KMS-11 (cell line): ENCODE results near the gene PLCE1.

ENCODE experiments used
- H2AFZ ChIP-seq: fragments of 200-600 bp; sonication (generic); 2 replicates; pipeline ENCODE4 v1.6.1; 2016; ENCODE audit warnings: antibody characterized with exemption, mixed run types, low read depth
- H3K27ac ChIP-seq: fragments of 200-600 bp; sonication (generic); 2 replicates; pipeline ENCODE4 v1.6.1; 2016; ENCODE audit warnings: mild to moderate bottlenecking, mixed run types
- H3K27me3 ChIP-seq: fragments of 200-600 bp; sonication (generic); 2 replicates; pipeline ENCODE4 v1.6.1; 2017; ENCODE audit warnings: mild to moderate bottlenecking, low read depth, mixed run types, moderate library complexity; ENCODE audit not compliant: insufficient read depth
- H3K36me3 ChIP-seq: fragments of 200-600 bp; sonication (generic); 2 replicates; pipeline ENCODE4 v1.6.1; 2017; ENCODE audit warnings: mild to moderate bottlenecking, mixed run types; ENCODE audit not compliant: insufficient read depth
- H3K4me1 ChIP-seq: fragments of 200-600 bp; sonication (generic); 2 replicates; pipeline ENCODE4 v1.6.1; 2016; ENCODE audit warnings: mild to moderate bottlenecking, low read depth, mixed run types; ENCODE audit not compliant: poor library complexity, severe bottlenecking
- H3K4me2 ChIP-seq: fragments of 200-600 bp; sonication (generic); 2 replicates; pipeline ENCODE4 v1.7.0; 2016; ENCODE audit warnings: mild to moderate bottlenecking, mixed run types
- H3K4me3 ChIP-seq: fragments of 200-600 bp; sonication (generic); IDR thresholded peaks from 2 replicates; pipeline ENCODE4 v1.6.1; 2017; ENCODE audit warnings: low read depth, low read length, mixed read lengths; ENCODE audit not compliant: insufficient read depth
- H3K79me2 ChIP-seq: fragments of 200-600 bp; sonication (generic); 2 replicates; pipeline ENCODE4 v1.6.1; 2016; ENCODE audit warnings: low read depth, mixed run types; ENCODE audit not compliant: insufficient read depth
- H3K9ac ChIP-seq: fragments of 200-600 bp; sonication (generic); 2 replicates; pipeline ENCODE4 v1.6.1; 2016; ENCODE audit warnings: mild to moderate bottlenecking, mixed run types
- H4K20me1 ChIP-seq: fragments of 200-600 bp; sonication (generic); 2 replicates; pipeline ENCODE4 v1.6.1; 2016; ENCODE audit warnings: mild to moderate bottlenecking, mixed run types; ENCODE audit not compliant: insufficient read depth
- TF ChIP-seq, protein P1 (sequence below): fragments of 200-600 bp; sonication (generic); conservative IDR thresholded peaks from 2 replicates; pipeline ENCODE4 v1.6.1; 2017; ENCODE audit warnings: low read depth, mild to moderate bottlenecking, antibody characterized with exemption, low read length, moderate library complexity, mixed read lengths

Gene PLCE1

GRCh38 chr10:94018107-94018506 is 24.4 kb downstream of the PLCE1 start:
- H3K4me1 ChIP-seq, result no peaks in the 10 kb centered on the region
- H3K27ac ChIP-seq, result no peak overlapping the region
- H3K4me2 ChIP-seq, result no peak overlapping the region
- no peaks in the 10 kb centered on the region for H3K27me3 ChIP-seq
- no peak overlapping the region for H2AFZ ChIP-seq
- H3K4me3 ChIP-seq, result no peak overlapping the region
- no peaks in the 10 kb centered on the region for H4K20me1 ChIP-seq
- TF ChIP-seq, protein P1, sequence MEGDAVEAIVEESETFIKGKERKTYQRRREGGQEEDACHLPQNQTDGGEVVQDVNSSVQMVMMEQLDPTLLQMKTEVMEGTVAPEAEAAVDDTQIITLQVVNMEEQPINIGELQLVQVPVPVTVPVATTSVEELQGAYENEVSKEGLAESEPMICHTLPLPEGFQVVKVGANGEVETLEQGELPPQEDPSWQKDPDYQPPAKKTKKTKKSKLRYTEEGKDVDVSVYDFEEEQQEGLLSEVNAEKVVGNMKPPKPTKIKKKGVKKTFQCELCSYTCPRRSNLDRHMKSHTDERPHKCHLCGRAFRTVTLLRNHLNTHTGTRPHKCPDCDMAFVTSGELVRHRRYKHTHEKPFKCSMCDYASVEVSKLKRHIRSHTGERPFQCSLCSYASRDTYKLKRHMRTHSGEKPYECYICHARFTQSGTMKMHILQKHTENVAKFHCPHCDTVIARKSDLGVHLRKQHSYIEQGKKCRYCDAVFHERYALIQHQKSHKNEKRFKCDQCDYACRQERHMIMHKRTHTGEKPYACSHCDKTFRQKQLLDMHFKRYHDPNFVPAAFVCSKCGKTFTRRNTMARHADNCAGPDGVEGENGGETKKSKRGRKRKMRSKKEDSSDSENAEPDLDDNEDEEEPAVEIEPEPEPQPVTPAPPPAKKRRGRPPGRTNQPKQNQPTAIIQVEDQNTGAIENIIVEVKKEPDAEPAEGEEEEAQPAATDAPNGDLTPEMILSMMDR, result no peak
- no peaks in the 10 kb centered on the region for H3K79me2 ChIP-seq
- no peaks in the 10 kb centered on the region; the same call in 1 of the 2 replicates for H3K36me3 ChIP-seq
- H3K9ac ChIP-seq, result no peak overlapping the region

GRCh38 chr10:94023906-94024305 is 30.2 kb downstream of the PLCE1 start:
- H3K4me2 ChIP-seq, result no peak overlapping the region
- TF ChIP-seq, protein P1, result no peak

DNA sequence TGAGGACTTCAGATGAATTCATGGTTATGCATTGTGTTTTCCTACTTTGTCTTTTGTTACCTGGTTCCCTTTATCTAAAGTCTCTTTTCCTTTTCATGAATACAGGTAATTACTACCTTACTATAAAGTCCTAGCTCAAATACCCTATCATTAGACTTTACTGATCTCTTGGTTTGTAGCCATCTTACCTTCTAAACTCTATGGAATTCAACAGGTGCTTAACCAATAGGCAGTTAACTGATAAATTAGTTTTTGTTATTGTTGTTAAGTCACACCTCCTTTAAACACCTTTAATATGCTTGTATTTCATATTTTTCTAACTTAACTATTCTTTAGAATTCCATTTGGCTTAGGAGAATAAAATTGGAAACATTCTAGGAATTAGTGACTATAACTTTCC is 30.7 kb downstream of the PLCE1 start:
- no peak overlapping the region for H3K27ac ChIP-seq
- H2AFZ ChIP-seq, result no peak overlapping the region
- H4K20me1 ChIP-seq, result no peaks in the 10 kb centered on the region
- no peaks in the 10 kb centered on the region for H3K27me3 ChIP-seq
- no peak overlapping the region for H3K9ac ChIP-seq
- TF ChIP-seq, protein P1, result no peak
- H3K4me3 ChIP-seq, result no peak overlapping the region
- no peaks in the 10 kb centered on the region; the same call in 1 of the 2 replicates for H3K36me3 ChIP-seq
- no peak overlapping the region for H3K4me2 ChIP-seq
- no peaks in the 10 kb centered on the region for H3K4me1 ChIP-seq
- no peaks in the 10 kb centered on the region for H3K79me2 ChIP-seq

More at GRCh38 chr10:94023906-94024305, 30.2 kb downstream of the PLCE1 start:
- no peak overlapping the region for H2AFZ ChIP-seq
- H3K27me3 ChIP-seq, result no peaks in the 10 kb centered on the region
- no peak overlapping the region for H3K9ac ChIP-seq
- no peaks in the 10 kb centered on the region; the same call in 1 of the 2 replicates for H3K36me3 ChIP-seq
- H4K20me1 ChIP-seq, result no peaks in the 10 kb centered on the region
- no peaks in the 10 kb centered on the region for H3K4me1 ChIP-seq
- no peak overlapping the region for H3K4me3 ChIP-seq
- no peaks in the 10 kb centered on the region for H3K79me2 ChIP-seq
- no peak overlapping the region for H3K27ac ChIP-seq

DNA sequence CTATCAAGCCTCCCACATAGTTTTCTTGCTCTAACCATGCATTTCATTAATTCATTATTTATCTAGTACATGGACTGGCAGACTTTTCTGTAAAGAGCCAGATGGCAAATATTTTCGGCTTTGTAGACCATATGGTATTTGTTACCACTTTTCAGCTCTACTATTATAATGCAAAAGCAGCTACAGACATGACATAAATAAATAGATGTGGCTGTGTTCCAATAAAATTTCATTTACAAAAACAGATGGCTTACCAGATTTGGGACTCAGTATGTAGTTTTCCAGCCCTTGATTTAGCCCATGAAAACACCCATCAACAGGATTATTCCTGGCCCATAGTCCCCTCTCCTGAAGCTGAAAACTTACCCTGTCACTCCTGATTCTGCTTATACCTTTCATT is 32.1 kb downstream of the PLCE1 start:
- TF ChIP-seq, protein P1, result no peak

More for the DNA sequence above, 32.1 kb downstream of the PLCE1 start:
- no peaks in the 10 kb centered on the region; the same call in 1 of the 2 replicates for H3K36me3 ChIP-seq
- no peaks in the 10 kb centered on the region for H3K27me3 ChIP-seq
- no peak overlapping the region for H3K27ac ChIP-seq
- no peaks in the 10 kb centered on the region for H3K79me2 ChIP-seq
- H3K9ac ChIP-seq, result no peak overlapping the region
- H2AFZ ChIP-seq, result no peak overlapping the region
- no peak overlapping the region for H3K4me2 ChIP-seq
- no peaks in the 10 kb centered on the region for H4K20me1 ChIP-seq
- no peak overlapping the region for H3K4me3 ChIP-seq
- H3K4me1 ChIP-seq, result no peaks in the 10 kb centered on the region
